Chondrocyte (in vitro differentiated cells): ENCODE measurements around the gene EXD2. TPM values are rescaled to one million over a fixed set of nuclear protein-coding genes. Genes with fewer than 3 reads are reported as not detected.

ENCODE experiments used
- DNase-seq: peaks from one replicate; pipeline ENCODE4 v3.0.0; 2021; ENCODE audit warnings: mixed read lengths, low spot score
- H3K27ac Mint-ChIP-seq: one replicate; pipeline ENCODE4 v1.8.0; 2021; ENCODE audit warnings: mild to moderate bottlenecking, moderate library complexity, mixed read lengths; ENCODE audit not compliant: unreplicated experiment
- H3K27me3 Mint-ChIP-seq: 2 replicates; pipeline ENCODE4 v1.8.0; 2021; ENCODE audit warnings: low read depth, mixed read lengths
- H3K36me3 Mint-ChIP-seq: 2 replicates; pipeline ENCODE4 v1.8.0; 2021; ENCODE audit warnings: low read depth, mixed read lengths
- H3K4me1 Mint-ChIP-seq: 2 replicates; pipeline ENCODE4 v1.8.0; 2021; ENCODE audit warnings: low read depth, mild to moderate bottlenecking, mixed read lengths
- H3K4me3 Mint-ChIP-seq: one replicate; pipeline ENCODE4 v1.8.0; 2021; ENCODE audit warnings: mild to moderate bottlenecking, moderate library complexity, mixed read lengths; ENCODE audit not compliant: unreplicated experiment
- H3K9me3 Mint-ChIP-seq: 2 replicates; pipeline ENCODE4 v1.8.0; 2021; ENCODE audit warnings: low read depth, mixed read lengths
- CTCF ChIP-seq: fragments of 200-600 bp; sonication (generic); IDR thresholded peaks from 2 replicates; pipeline ENCODE4 v1.5.0; 2021; ENCODE audit warnings: antibody characterized with exemption, mild to moderate bottlenecking, moderate library complexity
- total RNA-seq: library from RNA; stranded (reverse); gene quantifications from 3 replicates; pipeline ENCODE4 v1.2.1, GENCODE V29; 2021

Gene EXD2
- total RNA-seq, 1 donor from 2014 or later: 27.0 TPM

- peak overlapping the region; percentile 92 for H3K27ac Mint-ChIP-seq
- no peak for DNase-seq
Measured at GRCh38 chr14:69152181-69152901, 39.0 kb upstream of the EXD2 start.

GRCh38 chr14:69152902-69153151 lies 38.5 kb upstream of the EXD2 start, which contains the start of gene DCAF5:
Gene DCAF5, minus strand, starts transcription at chr14:69153119. Its CDS starts 141 bp downstream, at chr14:69152978.
- H3K36me3 Mint-ChIP-seq: peaks cover 5% of the 10 kb centered on the region
- no peaks in the 10 kb centered on the region for H3K9me3 Mint-ChIP-seq
- peaks cover 44% of the 10 kb centered on the region for H3K4me1 Mint-ChIP-seq
- TF ChIP-seq CTCF: no peak
- H3K4me3 Mint-ChIP-seq: peak within 1 kb of the TSS; percentile 92
- H3K27ac Mint-ChIP-seq: peak within 1 kb of the TSS; percentile 92
- no peaks in the 10 kb centered on the region for H3K27me3 Mint-ChIP-seq
- DNase-seq: no peak

More at GRCh38 chr14:69152181-69152901, 39.0 kb upstream of the EXD2 start:
- H3K36me3 Mint-ChIP-seq: peaks cover 5% of the 10 kb centered on the region
- peaks cover 49% of the 10 kb centered on the region for H3K4me1 Mint-ChIP-seq
- no peaks in the 10 kb centered on the region for H3K27me3 Mint-ChIP-seq
- H3K4me3 Mint-ChIP-seq: peak overlapping the region; percentile 92
- no peak for TF ChIP-seq CTCF
- H3K9me3 Mint-ChIP-seq: no peaks in the 10 kb centered on the region

GRCh38 chr14:69153152-69153872 lies 38.0 kb upstream of the EXD2 start:
- Mint-ChIP-seq H3K27ac (peak overlapping the region; percentile 92), H3K4me3 (peak overlapping the region; percentile 92), H3K27me3 (no peaks in the 10 kb centered on the region), H3K4me1 (peaks cover 42% of the 10 kb centered on the region), H3K36me3 (peaks cover 4% of the 10 kb centered on the region), H3K9me3 (no peaks in the 10 kb centered on the region)
- peak; percentile 15 for TF ChIP-seq CTCF
- DNase-seq: peak; percentile 95

- Mint-ChIP-seq H3K4me3 (peak overlapping the region; percentile 92), H3K27ac (peak overlapping the region; percentile 83), H3K36me3 (peaks cover under 1% of the 10 kb centered on the region), H3K27me3 (no peaks in the 10 kb centered on the region), H3K4me1 (peaks cover 38% of the 10 kb centered on the region), H3K9me3 (no peaks in the 10 kb centered on the region)
- no peak for TF ChIP-seq CTCF
- no peak for DNase-seq
Measured at GRCh38 chr14:69153873-69154270, 37.4 kb upstream of the EXD2 start.

GRCh38 chr14:69154779-69155178 lies 36.5 kb upstream of the EXD2 start:
- peak overlapping the region; percentile 17 for H3K27ac Mint-ChIP-seq
- H3K4me3 Mint-ChIP-seq: no peak overlapping the region

More at GRCh38 chr14:69154779-69155178, 36.5 kb upstream of the EXD2 start:
- Mint-ChIP-seq H3K4me1 (peaks cover 28% of the 10 kb centered on the region), H3K27me3 (no peaks in the 10 kb centered on the region), H3K9me3 (no peaks in the 10 kb centered on the region), H3K36me3 (no peaks in the 10 kb centered on the region)
- TF ChIP-seq CTCF: no peak
- no peak for DNase-seq
